Endothelial cell (in vitro differentiated cells): ENCODE measurements around the gene LYZL4. TPM values are rescaled to one million over a fixed set of nuclear protein-coding genes. Genes with fewer than 3 reads are reported as not detected.

Experiments used
- DNase-seq: peaks from one replicate; pipeline ENCODE4 v3.0.0; 2021; ENCODE audit warnings: low spot score
- H3K27ac Mint-ChIP-seq: one replicate; pipeline ENCODE4 v1.8.0; 2021; ENCODE audit warnings: mixed read lengths, inconsistent platforms; ENCODE audit not compliant: unreplicated experiment
- H3K27me3 Mint-ChIP-seq: one replicate; pipeline ENCODE4 v1.8.0; 2021; ENCODE audit warnings: mild to moderate bottlenecking, moderate library complexity, mixed read lengths, inconsistent platforms; ENCODE audit not compliant: unreplicated experiment
- H3K36me3 Mint-ChIP-seq: one replicate; pipeline ENCODE4 v1.8.0; 2021; ENCODE audit warnings: mild to moderate bottlenecking, low read depth, mixed read lengths, inconsistent platforms; ENCODE audit not compliant: unreplicated experiment
- H3K4me1 Mint-ChIP-seq: one replicate; pipeline ENCODE4 v1.8.0; 2021; ENCODE audit warnings: mild to moderate bottlenecking, mixed read lengths, inconsistent platforms; ENCODE audit not compliant: unreplicated experiment
- H3K4me3 Mint-ChIP-seq: one replicate; pipeline ENCODE4 v1.8.0; 2021; ENCODE audit warnings: mild to moderate bottlenecking, mixed read lengths, inconsistent platforms; ENCODE audit not compliant: unreplicated experiment
- H3K9me3 Mint-ChIP-seq: one replicate; pipeline ENCODE4 v1.8.0; 2021; ENCODE audit warnings: mixed read lengths, inconsistent platforms; ENCODE audit not compliant: unreplicated experiment
- CTCF ChIP-seq: fragments of 200-600 bp; sonication (generic); IDR thresholded peaks from one replicate; pipeline ENCODE4 v1.5.0; 2021; ENCODE audit warnings: antibody characterized with exemption; ENCODE audit not compliant: unreplicated experiment
- total RNA-seq: library from RNA; stranded (reverse); fragmentation: NEBNext Ultra II Directional; extraction: Animal tissue kit (Norgen Biotek cat#: 25700); gene quantifications from one replicate; pipeline ENCODE4 v1.2.1, GENCODE V29; 2021; ENCODE audit not compliant: unreplicated experiment

The LYZL4 gene
- total RNA-seq, 1 donor from 2014 or later, result not detected

GRCh38 chr3:42371776-42372175 lies 38.6 kb downstream of the LYZL4 start:
- DNase-seq, result no peak
- Mint-ChIP-seq H3K27me3 (peaks cover 7% of the 10 kb centered on the region), H3K4me3 (no peak overlapping the region), H3K36me3 (no peaks in the 10 kb centered on the region), H3K27ac (no peak overlapping the region), H3K9me3 (no peaks in the 10 kb centered on the region), H3K4me1 (peaks cover 2% of the 10 kb centered on the region)
- TF ChIP-seq CTCF, result no peak

GRCh38 chr3:42369832-42370231 lies 40.6 kb downstream of the LYZL4 start:
- no peak overlapping the region for H3K27ac Mint-ChIP-seq
- no peaks in the 10 kb centered on the region for H3K36me3 Mint-ChIP-seq
- H3K4me1 Mint-ChIP-seq, result peaks cover 2% of the 10 kb centered on the region
- no peaks in the 10 kb centered on the region for H3K9me3 Mint-ChIP-seq
- DNase-seq, result no peak
- no peak for TF ChIP-seq CTCF
- H3K27me3 Mint-ChIP-seq, result peaks cover 5% of the 10 kb centered on the region
- no peak overlapping the region for H3K4me3 Mint-ChIP-seq

GRCh38 chr3:42369304-42369703 lies 41.1 kb downstream of the LYZL4 start:
- no peaks in the 10 kb centered on the region for H3K36me3 Mint-ChIP-seq
- no peak for TF ChIP-seq CTCF
- no peak for DNase-seq
- peaks cover 2% of the 10 kb centered on the region for H3K4me1 Mint-ChIP-seq
- no peaks in the 10 kb centered on the region for H3K9me3 Mint-ChIP-seq
- H3K4me3 Mint-ChIP-seq, result no peak overlapping the region
- H3K27me3 Mint-ChIP-seq, result peaks cover 5% of the 10 kb centered on the region
- H3K27ac Mint-ChIP-seq, result no peak overlapping the region

GRCh38 chr3:42368861-42369260 lies 41.5 kb downstream of the LYZL4 start:
- H3K4me1 Mint-ChIP-seq, result peaks cover 2% of the 10 kb centered on the region
- no peaks in the 10 kb centered on the region for H3K36me3 Mint-ChIP-seq
- H3K27ac Mint-ChIP-seq, result no peak overlapping the region

GRCh38 chr3:42367903-42368302 lies 42.5 kb downstream of the LYZL4 start:
- Mint-ChIP-seq H3K27ac (no peak overlapping the region), H3K4me3 (no peak overlapping the region), H3K36me3 (no peaks in the 10 kb centered on the region), H3K9me3 (no peaks in the 10 kb centered on the region), H3K4me1 (peaks cover 2% of the 10 kb centered on the region), H3K27me3 (peaks cover 5% of the 10 kb centered on the region)
- TF ChIP-seq CTCF, result no peak
- no peak for DNase-seq

More at GRCh38 chr3:42368861-42369260, 41.5 kb downstream of the LYZL4 start:
- TF ChIP-seq CTCF, result no peak
- Mint-ChIP-seq H3K9me3 (no peaks in the 10 kb centered on the region), H3K27me3 (peaks cover 5% of the 10 kb centered on the region), H3K4me3 (no peak overlapping the region)
- DNase-seq, result no peak
